Measurements from ENCODE around the gene CALML6.

The CALML6 gene

DNA sequence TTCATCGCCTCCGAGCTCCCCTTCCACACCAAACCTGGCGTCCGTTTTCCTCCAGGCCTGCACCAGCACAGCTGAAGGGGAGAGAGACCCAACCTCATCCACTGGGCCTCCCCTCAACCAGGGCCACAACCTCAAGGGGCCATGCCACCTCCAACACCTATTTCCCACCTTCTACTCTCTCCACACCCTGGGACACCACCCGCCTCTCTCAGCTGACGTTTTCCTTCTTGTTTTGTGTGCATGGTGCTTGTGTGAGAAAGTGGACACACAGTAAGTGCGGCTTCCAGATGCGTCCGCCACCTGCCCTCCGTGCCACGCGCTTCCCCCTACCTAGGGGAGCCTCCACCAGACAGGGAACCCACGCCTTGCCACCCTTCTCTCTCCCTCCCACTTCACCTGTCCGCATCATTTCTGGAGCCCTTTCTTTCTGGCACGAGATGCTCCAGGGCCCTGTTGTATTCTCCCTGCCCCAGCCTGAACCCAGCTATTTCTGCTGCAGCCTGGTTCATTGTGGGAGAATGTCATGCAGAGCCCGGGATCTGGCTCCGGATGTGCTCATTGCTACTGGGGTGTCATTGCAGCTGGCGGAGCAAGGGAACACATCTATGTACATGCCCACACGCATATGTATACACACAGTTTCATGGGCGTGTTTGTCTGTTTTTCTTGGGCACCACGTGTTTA is 22.8 kb upstream of the CALML6 start:
- no peak for DNase-seq

DNA sequence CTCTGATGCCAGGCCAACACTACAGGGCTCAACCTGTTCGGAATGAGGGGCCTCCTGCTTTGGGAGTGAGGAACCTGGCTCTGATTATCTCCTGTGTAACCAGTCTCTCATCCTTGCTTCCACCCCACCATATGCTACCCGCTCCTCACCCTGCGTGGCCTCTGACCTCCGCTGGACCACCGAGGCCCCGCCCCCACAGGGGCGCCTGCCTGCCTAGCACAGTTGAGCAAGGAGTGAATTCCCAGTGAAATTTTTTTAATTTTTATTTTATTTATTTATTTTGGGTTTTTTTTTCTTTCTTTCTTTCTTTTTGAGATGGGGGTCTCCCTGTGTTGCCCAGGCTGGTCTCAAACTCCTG is 22.3 kb upstream of the CALML6 start:
- no peak for DNase-seq

DNA sequence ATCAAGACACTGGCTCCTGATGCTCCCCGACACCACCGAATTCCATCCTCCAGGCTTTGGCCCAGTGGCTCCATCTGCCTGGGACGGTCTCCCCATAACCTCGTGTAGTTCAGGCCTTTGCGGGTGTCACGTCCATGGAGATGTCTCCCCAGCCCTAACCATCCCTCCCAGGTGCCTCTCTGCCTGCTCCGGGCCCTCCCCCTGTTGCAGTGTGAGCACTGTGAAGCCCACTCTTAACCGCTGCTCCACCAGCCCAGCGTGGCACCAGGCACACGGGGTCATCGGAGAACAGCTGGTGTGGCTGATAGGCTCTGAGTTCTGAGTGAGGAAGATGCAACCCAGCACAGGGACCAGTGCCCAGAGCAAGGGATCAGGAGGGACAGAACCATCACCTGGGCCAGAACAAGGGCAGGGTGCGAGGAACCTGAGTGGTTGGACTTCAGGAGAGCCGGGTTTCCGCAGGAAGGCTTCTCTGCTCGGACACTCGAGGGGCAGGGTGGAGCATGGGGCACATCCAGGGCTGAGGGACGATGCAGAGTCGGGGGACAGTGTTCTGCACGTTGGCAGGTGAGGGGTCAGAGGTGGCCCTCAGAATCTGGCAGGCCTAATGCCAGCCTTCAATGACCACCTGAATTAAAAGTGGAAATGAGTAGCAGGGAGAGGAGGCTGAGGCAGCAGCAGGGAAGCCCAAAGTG is 21.6 kb upstream of the CALML6 start:
- no peak for DNase-seq

DNA sequence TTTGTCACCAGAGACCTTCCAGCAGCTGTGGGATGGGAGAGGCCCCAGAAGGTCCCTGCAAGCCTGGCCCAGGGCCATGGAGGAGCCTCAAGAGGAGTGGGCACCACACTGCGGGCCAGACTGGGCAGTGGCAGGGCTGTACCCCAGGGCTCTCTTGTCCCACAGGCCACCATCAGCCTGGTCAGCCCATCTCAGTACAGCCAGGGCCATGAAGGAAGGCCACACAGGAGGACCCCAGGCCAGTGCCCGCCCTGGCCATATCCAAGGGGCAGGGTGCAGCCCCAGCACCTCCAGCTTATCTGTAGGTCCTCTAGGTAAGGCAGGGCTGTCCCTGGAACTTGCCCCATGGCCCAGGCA is 21.1 kb upstream of the CALML6 start:
- DNase-seq, result no peak

DNA sequence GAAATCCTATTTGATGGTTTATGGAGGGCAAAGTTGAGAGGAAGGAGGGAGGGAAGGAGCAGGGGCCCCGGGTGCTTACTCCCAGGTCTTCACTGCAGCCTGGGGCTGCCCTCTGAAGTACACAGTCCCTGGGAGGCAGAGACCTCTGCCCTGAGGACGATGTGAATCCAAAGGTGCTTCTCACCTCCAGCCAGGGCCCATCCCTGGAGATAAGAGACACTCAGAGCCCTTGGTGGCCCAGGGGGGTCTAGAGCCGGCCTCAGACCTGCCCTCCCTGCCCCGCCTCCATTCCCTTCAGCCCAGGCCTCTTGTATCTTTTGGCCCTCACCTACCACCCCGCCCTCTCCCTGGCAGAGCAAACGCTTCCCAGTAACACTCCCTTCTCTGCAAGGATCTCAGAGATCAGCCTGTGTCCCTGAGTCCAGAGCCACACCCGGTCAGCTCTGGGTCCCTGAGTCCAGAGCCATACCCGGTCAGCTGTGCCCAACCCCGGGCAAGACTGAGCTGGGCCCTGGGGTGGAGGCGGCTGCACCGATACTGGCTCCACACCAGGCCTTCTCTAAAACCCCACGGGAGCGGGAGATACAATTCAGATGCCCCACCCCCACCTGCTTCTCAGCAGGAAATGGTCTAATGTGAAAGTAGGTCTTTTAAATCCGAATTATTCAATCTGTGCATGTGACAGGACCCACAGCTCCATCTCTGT is 20.6 kb upstream of the CALML6 start:
- DNase-seq, result no peak

DNA sequence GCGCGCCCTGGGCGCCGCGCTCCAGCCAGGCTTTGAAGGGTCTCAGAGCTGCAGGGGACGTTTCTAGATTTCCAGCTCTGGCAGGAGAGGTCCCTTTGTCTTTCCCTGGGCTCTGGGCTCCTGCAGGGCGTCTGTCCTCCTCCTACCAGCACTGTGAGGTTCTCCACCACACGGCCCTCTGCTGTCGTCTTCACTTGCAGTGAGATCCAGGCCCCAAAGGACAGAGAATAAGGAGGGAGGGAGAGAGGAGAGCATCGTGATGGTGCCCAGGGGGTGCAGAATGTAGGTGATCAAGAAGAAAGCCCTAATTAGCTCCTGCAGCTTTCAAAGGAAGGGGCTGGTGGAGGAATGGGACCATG is 20.0 kb upstream of the CALML6 start:
- DNase-seq, result no peak

DNA sequence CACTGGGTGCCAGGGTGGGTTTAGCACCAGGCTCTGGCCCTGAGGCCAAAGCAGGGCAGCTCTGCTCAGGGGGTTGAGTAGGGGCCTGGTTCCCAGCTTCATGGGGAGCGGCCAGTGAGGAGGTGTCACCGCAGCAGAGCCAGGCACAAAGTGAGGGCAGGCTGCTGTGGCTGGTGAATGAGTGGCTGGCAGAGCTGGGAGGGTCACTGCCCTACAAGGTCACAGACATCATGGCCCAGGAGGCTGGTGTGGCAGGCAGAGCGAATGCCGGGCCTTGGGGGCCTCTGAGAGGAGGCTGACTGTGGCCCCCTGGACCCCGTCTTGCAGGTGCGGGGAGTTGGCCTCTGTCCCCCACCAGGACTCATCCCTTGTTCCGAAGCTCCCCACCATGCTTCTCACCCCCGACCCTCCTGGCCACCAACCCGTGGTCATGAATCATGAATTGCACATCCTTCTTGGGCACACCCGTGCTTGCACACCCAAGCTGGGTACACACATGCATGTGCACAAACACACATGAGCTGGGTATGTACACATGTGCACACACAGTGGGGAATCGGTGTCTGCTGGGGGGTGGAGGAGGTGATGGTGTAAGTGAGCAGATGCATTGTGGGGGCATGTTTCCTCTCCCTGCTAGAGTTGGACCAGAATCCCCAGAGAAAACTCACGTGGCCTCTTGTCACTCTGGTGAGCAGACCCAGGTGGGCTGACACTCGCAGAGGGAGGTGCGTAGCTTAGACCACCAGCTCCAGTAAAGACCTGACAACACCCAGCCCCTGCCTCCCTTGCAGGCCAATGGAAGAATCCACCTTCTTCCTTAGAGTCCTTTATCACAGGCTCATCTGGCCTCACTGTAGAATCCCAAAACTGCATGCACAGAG is 19.4 kb upstream of the CALML6 start:
- no peak for DNase-seq

DNA sequence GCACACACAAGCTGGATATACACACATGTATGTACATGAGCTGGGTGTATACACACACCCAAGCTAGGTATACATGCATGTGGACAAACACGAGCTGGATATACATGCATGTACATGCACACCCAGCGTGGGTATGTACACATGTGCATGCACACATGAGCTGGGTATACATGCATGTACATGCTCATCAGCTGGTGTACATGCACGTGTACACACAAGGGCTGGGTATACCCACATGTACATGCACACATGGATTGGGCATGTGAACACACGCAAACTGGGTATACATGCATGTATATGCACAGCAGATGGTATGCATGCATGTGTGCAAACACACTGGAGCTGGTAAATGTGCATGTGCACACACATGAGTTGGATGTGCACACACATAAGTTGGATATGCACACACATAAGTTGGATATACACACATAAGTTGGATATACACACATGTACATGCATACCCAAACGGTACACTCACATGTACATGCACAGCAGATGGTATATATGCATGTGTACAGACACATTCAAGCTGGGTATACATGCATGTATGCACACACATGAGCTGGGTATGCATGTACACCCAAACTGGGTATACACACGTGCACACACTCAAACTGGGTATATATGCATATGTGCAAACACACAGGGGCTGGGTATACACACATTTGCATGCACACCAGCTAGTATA is 16.7 kb upstream of the CALML6 start:
- no peak for DNase-seq

DNA sequence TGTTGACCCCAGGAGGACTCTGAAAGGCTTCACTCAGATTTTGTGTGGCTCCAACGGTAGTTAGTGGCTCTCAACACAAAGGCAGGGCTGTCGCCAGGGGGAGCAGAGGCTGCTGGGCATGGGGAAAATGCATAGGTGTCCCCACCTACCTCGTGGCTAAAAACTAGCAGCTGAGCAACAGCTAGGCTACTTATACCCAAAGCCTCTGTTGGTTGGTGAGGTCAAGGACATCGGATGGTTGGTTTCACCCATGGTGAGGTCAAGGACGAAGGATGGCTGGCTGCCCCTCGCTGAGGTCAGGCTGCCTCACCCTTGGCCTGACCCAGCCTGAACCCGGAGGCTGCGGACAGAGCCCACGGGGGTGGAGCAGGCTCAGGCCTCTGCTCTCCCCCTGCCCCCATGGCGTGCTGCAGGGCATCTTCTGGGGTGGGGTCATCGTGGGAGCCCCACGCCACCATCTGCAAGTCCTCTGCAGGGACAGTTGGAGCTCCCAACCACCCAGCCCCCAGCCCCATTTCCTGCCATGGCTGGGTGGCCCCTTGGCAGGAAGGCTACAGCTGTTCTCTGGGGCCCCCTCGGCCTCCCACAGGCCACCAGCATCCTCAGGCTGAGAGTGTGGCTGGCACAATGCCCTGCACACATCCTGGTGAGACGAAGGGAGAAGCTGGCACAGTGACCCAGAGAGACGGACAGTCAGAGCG is 15.6 kb upstream of the CALML6 start:
- DNase-seq, result no peak

DNA sequence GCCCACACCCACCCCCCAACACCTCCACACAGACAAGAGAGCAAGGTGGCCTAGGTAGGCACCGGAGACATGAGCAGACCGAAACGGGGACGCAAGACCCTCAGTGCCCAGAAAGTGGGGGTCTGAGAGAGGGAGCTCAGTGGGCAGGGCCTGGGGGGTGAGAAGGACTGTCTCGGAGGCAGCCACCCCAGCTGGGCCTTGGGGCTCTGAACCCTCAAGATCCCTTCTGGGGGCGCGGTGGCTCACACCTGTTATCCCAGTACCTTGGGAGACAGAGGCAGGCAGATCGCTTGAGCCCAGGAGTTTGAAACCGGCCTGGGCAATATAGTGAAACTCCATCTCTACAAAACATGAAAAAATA is 15.1 kb upstream of the CALML6 start:
- no peak for DNase-seq

DNA sequence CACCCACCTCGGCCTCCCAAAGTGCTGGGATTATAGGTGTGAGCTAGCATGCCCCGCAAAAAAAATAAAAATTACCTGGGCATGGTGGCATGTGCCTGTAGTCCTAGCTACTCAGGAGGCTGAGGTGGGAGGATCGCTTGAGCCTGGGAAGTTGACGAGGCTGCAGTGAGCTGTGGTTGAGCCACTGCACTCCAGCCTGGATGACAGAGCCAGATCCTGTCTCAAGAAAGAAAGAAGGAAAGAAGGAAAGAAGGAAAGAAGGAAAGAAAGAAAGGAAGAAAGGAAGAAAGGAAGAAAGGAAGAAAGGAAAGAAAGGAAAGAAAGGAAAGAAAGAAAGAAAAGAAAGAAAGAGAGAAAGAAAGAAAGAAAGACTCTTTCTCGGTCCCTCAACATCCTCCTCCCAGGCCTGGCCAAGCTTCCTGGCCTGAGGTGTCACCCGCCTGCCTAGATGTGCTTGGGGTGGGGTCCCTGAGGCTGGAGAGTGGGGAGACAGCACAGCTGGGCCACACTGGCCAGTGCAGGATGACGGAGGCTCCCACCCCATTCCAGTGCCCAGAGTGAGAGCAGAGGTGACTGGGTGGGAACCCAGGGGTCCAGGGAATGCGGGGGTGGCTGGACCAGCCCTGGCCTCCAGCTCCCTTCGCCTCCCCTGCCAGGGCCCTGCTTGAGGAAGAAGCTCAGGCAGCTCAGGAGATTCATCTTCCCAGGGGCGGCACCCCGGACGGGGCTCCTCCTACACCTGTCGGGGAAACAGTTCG is 14.0 kb upstream of the CALML6 start:
- no peak for DNase-seq

DNA sequence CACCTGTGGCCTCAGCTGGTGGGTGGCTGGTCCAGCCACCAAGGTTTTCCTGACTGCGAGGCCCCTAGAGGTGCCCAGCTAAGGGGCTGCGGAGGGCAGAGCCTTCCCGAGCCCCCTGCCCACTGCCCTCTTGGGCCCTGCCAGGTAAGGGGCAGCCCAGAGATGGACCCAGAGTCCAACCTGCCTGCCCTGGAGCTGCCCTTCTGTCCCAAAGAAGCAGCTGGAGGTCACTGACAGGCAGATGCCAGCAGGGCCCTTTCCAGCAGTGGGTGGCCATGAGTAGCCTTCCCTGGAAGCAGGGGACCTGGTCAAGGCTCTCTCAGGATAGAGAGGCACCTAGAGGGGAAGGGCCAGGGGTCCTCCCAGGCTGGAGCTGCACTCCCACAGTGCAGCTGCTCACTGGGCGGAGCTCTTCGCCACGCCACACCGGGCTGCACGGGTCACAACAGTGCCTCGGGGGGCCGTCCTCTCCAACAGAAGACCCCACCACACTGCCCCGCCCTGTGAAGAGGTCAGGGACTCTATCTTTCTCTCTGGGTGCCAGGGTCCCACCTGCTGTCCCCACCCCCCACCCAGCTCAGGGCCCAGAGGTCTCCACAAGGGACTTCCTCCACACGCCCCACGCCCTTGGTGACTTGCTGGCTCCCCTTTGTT is 13.3 kb upstream of the CALML6 start:
- DNase-seq, result no peak

DNA sequence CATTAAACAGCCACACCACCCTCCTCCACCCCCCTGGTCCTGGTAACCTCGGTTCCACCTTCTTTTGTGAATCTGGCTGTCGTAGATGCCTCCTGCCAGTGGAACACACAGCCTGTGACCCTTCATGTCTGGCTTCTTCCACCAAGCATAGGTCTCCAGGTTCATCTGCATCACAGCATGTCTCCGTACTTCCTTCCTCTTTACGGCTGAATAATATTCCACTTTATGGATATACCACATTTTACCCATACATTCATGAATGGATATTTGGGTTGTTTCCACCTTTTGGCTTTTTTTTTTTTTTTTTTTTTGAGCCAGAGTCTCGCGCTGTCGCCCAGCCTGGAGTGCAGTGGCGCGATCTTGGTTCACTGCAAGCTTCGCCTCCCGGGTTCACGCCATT is 11.8 kb upstream of the CALML6 start:
- DNase-seq, result no peak

DNA sequence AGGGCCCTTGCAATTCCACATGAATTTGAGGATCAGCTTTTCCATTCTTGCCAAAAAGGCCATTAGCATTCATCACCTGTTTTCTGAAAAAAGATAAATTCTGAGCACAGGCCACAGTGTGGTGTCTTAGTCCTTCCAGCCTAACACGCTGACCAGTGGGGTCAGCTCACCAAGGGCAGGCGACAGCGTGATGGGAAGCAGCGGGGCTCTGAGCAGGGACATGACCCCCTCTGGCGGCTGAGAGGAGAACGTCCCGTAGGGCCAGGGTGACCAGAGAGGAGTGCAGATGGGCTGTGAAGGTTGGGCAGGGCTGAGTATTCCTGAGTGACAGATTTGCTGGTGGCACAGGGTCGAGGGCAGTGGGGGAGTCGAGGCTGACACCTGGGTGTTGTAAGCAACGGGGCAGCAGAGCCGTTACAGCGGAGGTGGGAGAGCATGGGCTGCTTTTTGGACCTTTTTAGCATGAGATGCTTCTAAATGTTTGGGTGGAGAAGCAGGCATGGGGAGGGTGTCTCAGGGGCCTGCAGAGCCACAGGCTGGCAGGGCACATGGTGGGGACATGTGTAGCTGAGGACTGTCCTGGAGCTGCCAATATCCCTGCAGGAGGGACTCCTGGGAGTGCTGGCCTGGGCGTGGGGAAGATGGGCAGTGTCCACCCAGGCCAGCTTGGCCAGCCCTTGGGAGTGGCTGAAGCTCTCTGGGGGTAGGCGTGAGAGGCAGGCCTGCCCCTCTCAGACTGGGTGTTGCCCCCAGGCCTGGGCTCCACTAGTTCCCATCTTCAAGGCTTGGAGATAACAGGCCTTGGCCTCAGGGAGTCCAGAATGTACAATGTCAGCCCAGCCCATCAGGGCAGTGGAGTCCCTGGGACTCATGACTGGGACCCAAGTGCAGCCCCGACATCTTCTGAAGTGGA is 8.6 kb upstream of the CALML6 start:
- peak; percentile 83 for DNase-seq

DNA sequence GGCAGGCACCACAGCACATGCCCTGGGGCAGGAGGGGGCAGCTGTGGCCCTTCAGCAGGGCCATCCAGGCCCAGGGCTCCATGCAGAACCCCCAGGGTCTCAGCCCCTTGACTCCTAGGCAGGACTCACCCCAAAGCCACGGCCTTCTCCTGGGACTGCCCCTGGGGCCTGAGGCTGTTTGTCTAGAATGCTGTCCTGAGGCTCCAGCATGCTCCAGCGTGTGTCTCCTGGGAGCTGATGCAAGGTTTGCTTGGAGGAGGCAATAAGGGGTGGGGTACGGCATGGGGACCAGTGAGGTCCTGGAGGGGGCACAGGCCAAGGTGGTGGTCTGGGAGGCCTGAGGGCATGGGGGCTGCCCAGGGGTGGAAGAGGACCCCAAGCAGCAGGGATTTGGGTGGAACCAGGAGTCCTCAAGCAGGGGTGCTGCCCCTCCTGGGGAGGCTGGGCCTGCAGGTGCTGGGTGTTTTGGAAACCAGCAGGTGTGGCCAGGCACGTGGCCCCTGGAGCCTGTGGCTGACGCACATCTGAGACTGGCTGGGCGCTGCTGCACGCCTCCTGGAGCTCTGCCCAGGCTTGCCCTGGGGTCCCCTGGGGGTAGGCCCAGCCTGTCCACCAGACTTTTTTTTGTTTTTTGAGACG is 7.8 kb upstream of the CALML6 start:
- no peak for DNase-seq

DNA sequence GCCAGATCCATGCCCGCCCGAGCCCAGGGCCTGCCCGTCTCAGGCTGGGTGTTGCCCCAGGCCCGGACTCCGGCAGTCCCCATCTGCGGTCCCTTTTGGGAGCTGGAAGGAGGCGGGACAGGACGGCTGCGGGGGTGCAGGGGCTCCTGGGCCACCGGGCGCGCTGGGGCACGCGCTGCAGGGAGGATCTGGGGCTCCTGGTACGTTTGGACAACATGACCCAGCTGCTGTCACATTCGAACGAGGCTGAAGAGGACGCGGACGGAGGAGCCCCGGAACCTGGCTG is 6.6 kb upstream of the CALML6 start:
- DNase-seq, result no peak

DNA sequence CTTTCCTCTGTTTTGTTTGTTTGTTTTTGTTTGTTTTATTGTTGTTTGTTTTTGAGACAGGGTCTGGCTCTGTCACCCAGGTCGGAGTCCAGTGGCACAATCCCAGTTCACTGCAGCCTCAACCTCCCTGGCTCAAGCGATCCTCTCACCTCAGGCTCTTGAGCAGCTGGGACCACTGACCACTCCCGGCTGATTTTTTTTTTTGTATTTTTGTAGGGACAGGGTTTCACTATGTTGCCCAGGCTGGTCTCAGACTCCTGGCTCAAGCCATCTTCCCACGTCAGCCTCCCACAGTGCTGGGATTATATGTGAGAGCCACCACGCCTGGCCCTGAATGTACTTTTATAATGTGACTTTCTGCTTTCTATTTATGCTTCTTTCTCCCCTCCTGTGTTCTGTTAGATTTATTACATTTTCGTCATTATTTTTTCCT is 5.0 kb upstream of the CALML6 start:
- no peak for DNase-seq

DNA sequence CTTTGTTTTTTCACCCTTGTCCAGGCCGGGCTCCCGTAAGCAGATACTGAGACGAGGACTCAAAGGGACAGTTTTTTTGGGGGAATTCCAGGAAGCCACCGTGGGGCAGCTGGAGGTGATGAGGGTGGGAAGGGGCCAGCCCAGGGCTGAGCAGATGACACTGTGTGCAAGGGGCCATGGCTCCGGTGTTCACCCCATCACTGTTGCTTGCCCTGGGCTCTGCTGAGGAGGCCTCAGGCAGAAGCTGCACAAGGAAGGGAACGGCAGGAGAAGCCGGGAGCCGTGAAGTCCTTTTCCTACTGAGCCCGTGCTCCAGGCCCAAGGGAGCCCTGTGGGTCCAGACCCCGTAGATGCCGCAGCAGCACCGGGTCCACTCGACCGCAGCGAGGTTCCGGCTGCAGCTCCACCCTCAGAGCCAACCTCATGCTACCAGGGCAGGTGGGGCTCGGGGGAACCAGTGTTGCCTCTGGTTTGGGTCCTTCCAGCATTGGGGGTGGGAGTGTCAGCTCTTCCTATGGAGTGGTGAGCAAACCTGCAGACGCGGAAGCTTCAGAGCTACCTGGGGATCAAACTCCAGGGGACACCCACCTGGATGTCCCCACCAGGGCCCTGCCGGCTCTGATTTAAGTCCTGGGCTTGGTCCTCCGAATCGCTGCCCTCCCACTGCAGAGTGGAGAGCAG is 4.3 kb upstream of the CALML6 start:
- no peak for DNase-seq
